Measurements from ENCODE around the gene OR1I1.

Gene OR1I1

DNA sequence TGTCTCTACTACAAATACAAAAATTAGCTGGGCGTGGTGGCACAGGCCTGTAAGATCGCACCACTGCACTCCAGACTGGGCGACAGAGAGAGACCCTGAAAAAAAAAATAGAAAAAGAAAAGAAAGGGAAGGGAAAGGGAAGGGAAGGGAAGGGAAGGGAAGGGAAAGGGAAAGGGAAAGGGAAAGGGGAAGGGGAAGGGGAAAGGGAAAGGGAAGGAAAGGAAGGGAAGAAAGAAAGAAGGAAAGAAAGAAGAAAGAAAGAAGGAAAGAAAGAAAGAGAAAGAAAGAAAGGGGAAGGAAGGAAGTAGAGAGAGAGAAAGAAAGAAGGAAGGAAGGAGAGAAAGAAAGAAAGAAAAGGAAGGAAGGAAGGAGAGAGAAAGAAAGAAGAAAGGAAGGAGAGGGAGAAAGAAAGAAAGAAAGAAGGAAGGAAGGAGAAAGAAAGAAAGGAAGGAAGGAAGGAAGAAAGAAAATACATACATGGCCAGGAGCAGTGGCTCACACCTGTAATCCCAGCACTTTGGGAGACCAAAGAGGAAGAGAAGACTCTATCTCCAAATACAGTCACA, 17.1 kb downstream of the OR1I1 start:
- no peak for DNase-seq

GRCh38 chr19:15101479-15102082, 19.6 kb downstream of the OR1I1 start:
- DNase-seq: peak; percentile 17

GRCh38 chr19:15104003-15104402, 22.0 kb downstream of the OR1I1 start:
- DNase-seq: no peak

- no peak for DNase-seq
These were observed 22.4 kb downstream of the OR1I1 start for GRCh38 chr19:15104411-15104810.

DNA sequence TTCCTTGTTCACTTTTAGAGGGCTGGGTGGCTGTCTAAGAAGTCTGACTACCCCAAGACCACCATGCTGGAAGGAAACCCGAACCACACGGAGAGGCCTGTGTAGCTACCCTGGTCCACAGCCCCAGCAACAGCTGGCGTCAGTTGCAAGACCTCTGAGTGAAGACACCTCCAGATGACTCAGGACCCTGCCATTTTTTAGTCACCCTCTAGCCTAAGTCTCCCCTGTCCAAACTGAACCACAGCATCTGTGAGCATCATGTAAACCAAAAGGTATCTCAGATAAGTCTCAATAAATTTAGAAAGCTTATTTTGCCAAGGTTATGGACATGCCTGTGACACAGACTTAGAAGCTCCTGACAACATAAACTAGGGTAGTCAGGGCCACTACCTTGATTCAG, 23.0 kb downstream of the OR1I1 start:
- no peak for DNase-seq

DNA sequence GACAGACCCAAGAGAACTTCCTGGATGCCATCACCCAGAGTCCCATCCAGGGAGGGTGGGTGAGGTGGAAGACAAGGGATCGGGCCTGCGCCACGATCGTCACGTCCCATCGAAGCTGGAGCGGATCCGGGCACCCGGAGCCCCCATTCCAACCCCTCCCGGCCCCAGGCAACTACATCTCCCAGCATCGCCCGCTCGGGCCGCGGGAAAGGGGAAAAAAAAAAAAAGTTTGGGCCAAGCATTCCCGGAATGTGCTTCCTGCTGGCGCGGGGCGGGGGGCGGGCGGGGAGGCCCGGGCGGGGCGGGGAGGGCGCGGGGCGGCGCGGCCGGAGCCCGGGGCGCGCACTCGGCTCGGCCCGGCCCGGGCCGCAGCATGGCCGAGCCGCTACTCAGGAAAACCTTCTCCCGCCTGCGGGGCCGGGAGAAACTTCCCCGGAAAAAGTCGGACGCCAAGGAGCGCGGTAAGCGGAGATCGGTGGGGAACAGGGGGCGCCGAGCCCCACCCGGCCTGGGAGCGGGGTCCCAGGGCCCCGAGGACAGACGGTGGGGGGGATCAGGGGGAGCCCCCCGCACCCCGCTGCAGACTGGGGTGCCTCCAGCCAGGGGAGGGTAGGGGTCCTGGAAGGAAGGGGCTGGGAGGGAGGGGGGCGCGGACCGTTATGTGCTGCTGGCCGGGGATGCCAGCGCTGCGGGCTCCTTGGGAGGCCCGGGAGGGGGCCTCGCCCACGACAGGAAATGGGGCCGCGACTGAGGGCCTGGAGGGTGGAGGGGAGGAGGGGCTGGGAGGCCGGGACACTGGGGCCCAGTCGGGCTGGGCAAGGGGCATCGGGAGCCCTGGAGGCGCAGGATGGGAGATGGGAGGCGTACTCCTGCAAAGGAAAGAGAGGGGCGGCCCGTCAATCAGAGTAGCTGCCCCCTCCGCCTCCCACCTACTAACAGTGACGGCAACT, 25.3 kb downstream of the OR1I1 start, which contains the start of gene SYDE1:
Gene SYDE1, plus strand, starts transcription at position 341 of the 950 bp plus-strand sequence. Its CDS starts 33 bp downstream, at position 374.
- no peak for DNase-seq

DNA sequence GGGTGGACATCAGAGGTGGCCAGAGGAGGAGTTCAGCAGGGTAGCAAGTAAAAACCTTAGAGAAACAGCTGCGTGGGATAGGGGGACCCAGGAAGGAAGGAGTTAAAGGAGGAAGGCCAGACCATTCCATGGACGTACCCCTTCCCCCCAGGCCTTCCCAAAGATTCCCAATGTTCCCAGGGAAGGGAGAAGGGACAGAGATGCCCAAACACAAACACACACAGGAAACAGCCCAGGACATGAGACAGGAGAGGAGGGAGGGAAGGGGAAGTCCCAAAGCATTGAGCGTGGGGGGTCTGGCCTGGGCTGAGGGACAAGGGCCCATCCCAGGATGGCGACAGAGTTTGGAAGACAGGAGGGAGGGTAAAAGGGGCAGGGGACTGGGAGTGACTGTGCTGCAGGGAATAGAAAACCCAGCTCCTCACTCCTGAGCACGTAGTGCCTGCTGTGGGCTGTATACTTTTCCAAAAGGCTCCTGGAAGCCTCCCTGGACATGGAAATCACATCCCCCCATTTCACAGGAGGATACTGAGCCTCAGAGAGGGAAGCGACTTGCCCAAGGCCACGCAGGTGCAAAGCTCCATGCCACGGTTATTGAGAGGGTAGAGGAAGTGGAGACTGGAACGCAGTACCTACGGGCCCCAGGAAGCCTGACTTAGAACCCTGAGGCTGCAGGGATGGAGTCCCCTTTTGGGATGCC, 26.3 kb downstream of the OR1I1 start:
- DNase-seq: no peak

- no peak for DNase-seq
These were observed 27.1 kb downstream of the OR1I1 start for GRCh38 chr19:15108845-15109767.

DNA sequence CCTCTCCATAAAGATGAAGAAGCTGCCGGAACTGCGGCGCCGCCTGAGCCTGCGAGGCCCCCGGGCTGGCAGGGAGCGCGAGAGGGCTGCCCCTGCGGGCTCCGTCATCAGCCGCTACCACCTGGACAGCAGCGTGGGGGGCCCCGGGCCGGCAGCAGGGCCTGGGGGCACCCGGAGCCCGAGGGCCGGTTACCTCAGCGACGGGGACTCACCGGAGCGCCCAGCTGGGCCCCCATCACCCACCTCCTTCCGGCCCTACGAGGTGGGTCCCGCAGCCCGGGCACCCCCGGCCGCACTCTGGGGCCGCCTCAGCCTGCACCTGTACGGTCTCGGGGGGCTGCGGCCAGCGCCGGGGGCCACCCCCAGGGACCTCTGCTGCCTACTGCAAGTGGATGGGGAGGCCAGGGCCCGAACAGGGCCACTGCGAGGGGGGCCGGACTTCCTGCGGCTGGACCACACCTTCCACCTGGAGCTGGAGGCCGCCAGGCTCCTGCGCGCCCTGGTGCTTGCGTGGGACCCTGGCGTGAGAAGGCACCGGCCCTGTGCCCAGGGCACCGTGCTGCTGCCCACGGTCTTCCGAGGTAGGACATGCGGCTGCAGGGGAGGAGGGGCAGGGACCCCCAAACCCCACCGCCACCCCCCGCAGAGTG, 27.9 kb downstream of the OR1I1 start:
- DNase-seq: no peak

GRCh38 chr19:15110418-15110815, 28.4 kb downstream of the OR1I1 start:
- DNase-seq: no peak

- DNase-seq: no peak
These were observed 29.7 kb downstream of the OR1I1 start for GRCh38 chr19:15111758-15112157.

DNA sequence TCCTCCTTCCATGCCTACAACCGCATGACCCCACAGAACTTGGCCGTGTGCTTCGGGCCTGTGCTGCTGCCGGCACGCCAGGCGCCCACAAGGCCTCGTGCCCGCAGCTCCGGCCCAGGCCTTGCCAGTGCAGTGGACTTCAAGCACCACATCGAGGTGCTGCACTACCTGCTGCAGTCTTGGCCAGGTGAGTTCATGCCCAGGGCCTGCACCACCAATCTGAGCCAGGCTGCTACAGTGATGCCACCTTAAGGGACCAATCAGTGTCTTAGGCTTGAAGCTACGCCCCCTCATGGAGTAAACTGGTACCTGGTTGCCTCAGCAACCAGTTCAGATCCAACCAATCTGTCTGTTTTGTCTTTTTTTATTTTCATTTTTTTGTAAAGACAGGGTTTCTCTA, 30.4 kb downstream of the OR1I1 start:
- no peak for DNase-seq

DNA sequence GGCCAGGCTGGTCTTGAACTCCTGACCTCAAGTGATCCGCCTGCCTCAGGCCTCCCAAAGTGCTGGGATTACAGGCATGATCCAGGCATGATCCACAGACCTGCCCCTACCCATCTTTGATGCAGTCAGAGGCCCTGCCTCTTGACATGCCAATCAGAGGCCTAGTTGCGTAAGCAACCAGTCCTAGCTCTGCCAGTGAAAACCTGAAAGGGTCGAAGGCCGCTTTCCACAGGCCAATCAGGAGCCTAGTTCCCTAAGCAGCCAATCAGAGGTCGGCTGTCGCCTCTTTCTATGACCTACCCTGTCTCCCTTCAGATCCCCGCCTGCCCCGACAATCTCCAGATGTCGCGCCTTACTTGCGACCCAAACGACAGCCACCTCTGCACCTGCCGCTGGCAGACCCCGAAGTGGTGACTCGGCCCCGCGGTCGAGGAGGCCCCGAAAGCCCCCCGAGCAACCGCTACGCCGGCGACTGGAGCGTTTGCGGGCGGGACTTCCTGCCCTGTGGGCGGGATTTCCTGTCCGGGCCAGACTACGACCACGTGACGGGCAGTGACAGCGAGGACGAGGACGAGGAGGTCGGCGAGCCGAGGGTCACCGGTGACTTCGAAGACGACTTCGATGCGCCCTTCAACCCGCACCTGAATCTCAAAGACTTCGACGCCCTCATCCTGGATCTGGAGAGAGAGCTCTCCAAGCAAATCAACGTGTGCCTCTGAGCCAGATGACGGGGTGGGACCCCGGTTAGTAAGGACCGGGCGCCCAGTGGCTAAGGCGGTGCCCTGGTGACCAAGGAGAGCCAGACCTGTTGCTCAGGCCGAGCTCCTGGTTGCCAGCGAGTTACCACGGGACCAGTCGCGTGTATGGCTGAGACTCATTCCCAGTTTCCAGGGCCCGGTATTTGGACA, 31.5 kb downstream of the OR1I1 start:
- no peak for DNase-seq

DNA sequence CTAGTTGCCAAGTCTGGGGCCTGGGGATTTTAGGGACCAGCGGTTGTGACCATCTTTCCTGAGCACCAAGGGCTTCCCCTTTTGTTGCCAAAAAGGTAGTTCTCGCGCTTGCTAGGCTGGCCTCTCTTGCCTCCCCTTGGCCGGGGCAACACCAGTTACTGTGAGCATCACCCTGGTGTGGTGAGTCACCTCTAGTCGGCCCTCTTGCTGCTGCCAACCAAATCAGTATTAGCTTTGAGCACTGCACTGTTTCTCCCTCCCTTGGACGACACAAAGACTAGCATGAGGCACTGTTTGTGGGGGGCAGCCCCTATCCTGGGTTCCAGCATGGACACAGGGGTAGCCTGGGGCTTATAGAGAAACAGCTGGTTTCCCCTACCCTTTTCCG, 32.1 kb downstream of the OR1I1 start:
- no peak for DNase-seq

GRCh38 chr19:15115080-15115479, 33.1 kb downstream of the OR1I1 start:
- DNase-seq: no peak

DNA sequence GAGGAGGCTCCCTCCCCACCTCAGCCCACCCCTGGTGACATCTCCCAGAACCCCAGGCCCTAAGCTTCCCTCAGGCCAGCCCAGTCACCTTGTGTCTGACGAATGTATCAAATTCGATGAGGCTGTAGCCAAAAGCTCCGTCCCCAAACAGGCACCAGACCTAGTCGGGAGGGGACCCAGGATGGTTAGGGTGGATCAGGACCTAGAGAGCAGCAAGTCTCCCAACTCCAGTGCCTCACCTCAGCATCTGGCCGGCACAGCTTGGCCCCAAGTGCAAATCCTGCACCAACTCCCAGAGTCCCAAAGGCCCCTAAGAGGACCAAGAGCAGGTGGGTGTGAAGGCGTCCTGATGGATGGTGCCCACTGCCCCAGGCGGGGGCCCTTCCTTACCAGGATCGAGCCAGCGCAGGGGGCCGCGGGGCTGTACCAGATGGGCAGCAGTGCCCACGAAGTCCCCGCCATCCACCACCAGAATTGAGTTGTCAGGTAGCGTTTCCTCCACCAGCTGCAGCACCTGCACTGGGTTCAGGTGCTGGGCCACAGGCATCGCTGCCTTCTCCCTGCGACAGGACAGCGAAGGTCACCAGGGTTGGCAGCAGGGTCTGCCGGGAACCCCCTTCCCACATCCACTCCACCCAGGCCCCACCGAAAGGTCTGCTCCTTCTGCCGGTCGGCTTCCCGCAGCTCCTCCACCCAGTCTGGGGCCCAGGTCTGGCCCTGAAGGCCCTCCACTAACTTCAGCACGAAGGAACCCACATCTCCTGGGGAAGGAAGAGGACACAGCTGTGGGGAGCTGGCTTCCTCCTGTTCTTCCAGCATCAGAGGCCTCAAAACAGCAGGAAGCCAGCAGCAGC, 34.0 kb downstream of the OR1I1 start:
- DNase-seq: no peak

DNA sequence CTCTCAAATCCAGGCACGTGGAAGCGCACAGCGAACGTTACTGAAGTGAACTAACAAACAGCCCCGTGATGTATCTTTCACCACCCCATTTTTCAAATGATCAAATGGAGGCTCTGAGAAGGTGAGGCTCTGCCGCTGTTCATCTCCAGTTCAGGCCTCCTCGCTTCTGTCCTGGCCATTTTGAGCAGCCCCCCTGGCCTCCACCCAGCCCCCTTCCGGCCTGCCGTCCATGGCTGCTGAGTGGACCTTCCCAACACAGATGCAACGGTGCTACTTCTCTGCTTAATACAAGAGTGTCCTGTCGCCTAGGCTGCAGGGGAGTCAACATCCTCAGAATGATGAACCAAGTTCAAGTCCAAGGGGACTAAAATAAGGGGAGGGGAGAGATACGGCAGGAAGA, 34.8 kb downstream of the OR1I1 start:
- DNase-seq: no peak

DNA sequence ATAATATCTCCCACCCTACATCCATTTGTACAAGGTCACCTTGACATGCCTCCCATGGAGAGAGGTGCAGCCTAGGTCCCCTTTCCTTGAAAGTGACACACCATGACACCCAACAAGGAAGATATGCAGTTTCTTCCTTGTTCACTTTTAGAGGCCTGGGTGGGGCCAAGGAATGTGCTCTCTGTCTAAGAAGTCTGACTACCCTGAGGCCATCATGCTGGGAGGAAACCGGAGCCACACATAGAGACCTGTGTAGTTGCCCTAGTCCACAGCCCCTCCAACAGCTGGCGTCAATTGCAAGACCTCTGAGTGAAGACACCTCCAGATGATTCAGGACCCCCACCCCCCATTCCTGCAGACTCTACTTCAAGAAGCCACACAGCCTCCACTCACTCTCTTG, 36.2 kb downstream of the OR1I1 start:
- DNase-seq: no peak

- DNase-seq: no peak
These were observed 36.9 kb downstream of the OR1I1 start for GRCh38 chr19:15118789-15119494.
